Measurements from ENCODE around the gene LSP1. TPM values are rescaled to one million over a fixed set of nuclear protein-coding genes. Genes with fewer than 3 reads are reported as not detected.

Gene LSP1
- total and polyA plus RNA-seq, 2 of the 13 experiments (the other 11 are each of a cell fraction or from before 2014, with no cell fraction given) = 0.59 to 1.00 TPM

GRCh38 chr11:1868056-1868635 lies 15.3 kb downstream of the LSP1 start:
- H3K36me3 ChIP-seq (replicated peaks in 1 of 2; ENCODE audit: control insufficient read depth in 1 of 2, insufficient read depth in 2 of 2, low read length in 2 of 2) = no peaks in the 10 kb centered on the region
- no peaks in the 10 kb centered on the region for H4K20me1 ChIP-seq (ENCODE audit: insufficient read depth, low read length)
- no CpG with 5 or more reads among the region's 14 CpGs for WGBS (ENCODE audit: low lambda C conversion rate)
- H3K27me3 ChIP-seq (ENCODE audit: control insufficient read depth in 1 of 2, insufficient read depth in 2 of 2, low read length in 2 of 2) = peaks cover 27 to 91% of the 10 kb centered on the region in 2 experiments
- H3K27ac ChIP-seq (ENCODE audit: extremely low read length, insufficient read depth, low read length) = no peak overlapping the region
- no peak for DNase-seq (ENCODE audit: low spot score)
- H3K4me2 ChIP-seq (ENCODE audit: low read depth, low read length) = no peak overlapping the region
- H3K4me1 ChIP-seq (ENCODE audit: insufficient read depth, low read length) = no peaks in the 10 kb centered on the region
- ChIA-PET POLR2A (no interaction called here), CTCF (ENCODE audit: low intra/inter-chr PET ratio, low total read pairs) (no interaction called here)
- H3K9me3 ChIP-seq (ENCODE audit: low read length) = no peaks in the 10 kb centered on the region
- no peak for ATAC-seq
- no peak for TF ChIP-seq SMARCC2 (IDR thresholded peaks at IDR 0.05)
- no peak for TF ChIP-seq ZNF503 (CRISPR knock-in tag; IDR thresholded peaks at IDR 0.05)
- TF ChIP-seq ZNF232 (CRISPR knock-in tag; IDR thresholded peaks at IDR 0.05; ENCODE audit: borderline replicate concordance) = no peak
- no peak overlapping the region for H3K4me3 ChIP-seq (replicated peaks in 1 of 3; ENCODE audit: insufficient read depth in 1 of 3, low read depth in 2 of 3, low read length in 3 of 3)
- intact Hi-C loops (cut with micrococcal nuclease; ENCODE audit: unreplicated experiment) (no loop called here), in situ Hi-C loops (cut with HindIII; ENCODE audit: extremely low pct_ligation_motif_present, low pct_unique_long_range_greater_than_20kb) (no loop called here)
- H2AFZ ChIP-seq (ENCODE audit: low read length) = no peak overlapping the region
- no peak overlapping the region for H3K9ac ChIP-seq (ENCODE audit: insufficient read depth, low read depth, low read length)
- BruUV-seq (replicated peaks) = no TSS peak
- no peaks in the 10 kb centered on the region for H3K79me2 ChIP-seq (ENCODE audit: insufficient read depth, low read length)
- no peak for FAIRE-seq

GRCh38 chr11:1868636-1869291 lies 15.9 kb downstream of the LSP1 start:
- POLR2A ChIA-PET = no interaction called here
- Histone ChIP-seq H3K4me2 (ENCODE audit: low read depth, low read length) (no peak overlapping the region), H3K27me3 (ENCODE audit: control insufficient read depth in 1 of 2, insufficient read depth in 2 of 2, low read length in 2 of 2) (peaks cover 25 to 85% of the 10 kb centered on the region in 2 experiments), H4K20me1 (ENCODE audit: insufficient read depth, low read length) (no peaks in the 10 kb centered on the region), H3K9me3 (ENCODE audit: low read length) (no peaks in the 10 kb centered on the region), H3K4me1 (ENCODE audit: insufficient read depth, low read length) (no peaks in the 10 kb centered on the region), H3K4me3 (replicated peaks in 1 of 3; ENCODE audit: insufficient read depth in 1 of 3, low read depth in 2 of 3, low read length in 3 of 3) (no peak overlapping the region), H2AFZ (ENCODE audit: low read length) (no peak overlapping the region), H3K36me3 (replicated peaks in 1 of 2; ENCODE audit: control insufficient read depth in 1 of 2, insufficient read depth in 2 of 2, low read length in 2 of 2) (no peaks in the 10 kb centered on the region), H3K9ac (ENCODE audit: insufficient read depth, low read depth, low read length) (no peak overlapping the region), H3K79me2 (ENCODE audit: insufficient read depth, low read length) (no peaks in the 10 kb centered on the region), H3K27ac (ENCODE audit: extremely low read length, insufficient read depth, low read length) (no peak overlapping the region)
- no peak for ATAC-seq
- intact Hi-C loops (cut with micrococcal nuclease; ENCODE audit: unreplicated experiment) = no loop called here
- FAIRE-seq = no peak
- no peak for DNase-seq (ENCODE audit: low spot score)
- 23% methylated on average over 14 of the region's 25 CpGs for WGBS (ENCODE audit: low lambda C conversion rate)
- TF ChIP-seq REXO4 (CRISPR knock-in tag; IDR thresholded peaks at IDR 0.05; ENCODE audit: borderline replicate concordance) (no peak), JUNB (CRISPR knock-in tag; IDR thresholded peaks at IDR 0.05; ENCODE audit: borderline replicate concordance) (no peak), ATAD3A (CRISPR knock-in tag; IDR thresholded peaks at IDR 0.05) (no peak), ZNF572 (CRISPR knock-in tag; IDR thresholded peaks at IDR 0.05) (no peak), ZNF136 (CRISPR knock-in tag; IDR thresholded peaks at IDR 0.05; ENCODE audit: low read depth) (no peak), KAT8 (CRISPR knock-in tag; IDR thresholded peaks at IDR 0.05) (no peak)
- BruUV-seq (replicated peaks) = no TSS peak
- CTCF ChIA-PET (ENCODE audit: low intra/inter-chr PET ratio, low total read pairs) = no interaction called here
- in situ Hi-C loops (cut with HindIII; ENCODE audit: extremely low pct_ligation_motif_present, low pct_unique_long_range_greater_than_20kb) = no loop called here

All from HepG2 (cell line).